SK-N-MC (cell line): ENCODE data around the gene SMG9.

ENCODE experiments used
- DNase-seq: peaks from one replicate; pipeline ENCODE4 v3.0.0-alpha.2; 2011; ENCODE audit warnings: low read depth, low spot score
- H3K27ac ChIP-seq: fragments of 200-600 bp; sonication (generic); 2 replicates; pipeline ENCODE4 v1.5.1; 2016; ENCODE audit warnings: mixed run types
- H3K36me3 ChIP-seq: fragments of 200-600 bp; sonication (generic); 2 replicates; pipeline ENCODE4 v1.6.1; 2017; ENCODE audit warnings: antibody characterized with exemption, low read length, mixed read lengths; ENCODE audit not compliant: insufficient read depth
- H3K4me3 ChIP-seq: fragments of 200-600 bp; sonication (generic); 2 replicates; pipeline ENCODE4 v1.5.1; 2016
- H3K9ac ChIP-seq: fragments of 200-600 bp; sonication (generic); 2 replicates; pipeline ENCODE4 v1.8.0; 2017; ENCODE audit warnings: mixed run types, mixed read lengths; ENCODE audit not compliant: insufficient read length
- H3K9me3 ChIP-seq: fragments of 200-600 bp; sonication (generic); 2 replicates; pipeline ENCODE4 v1.6.1; 2017; ENCODE audit warnings: low read depth, mild to moderate bottlenecking, antibody characterized with exemption, low read length, moderate library complexity, mixed read lengths
- EZH2 ChIP-seq: fragments of 200-600 bp; sonication (generic); IDR thresholded peaks from one replicate; pipeline ENCODE4 v1.6.1; 2017; ENCODE audit warnings: antibody characterized with exemption
- FOXP2 ChIP-seq: optimal IDR thresholded peaks from 2 replicates; pipeline ENCODE3; 2011; ENCODE audit warnings: mild to moderate bottlenecking, moderate library complexity; ENCODE audit not compliant: insufficient read depth; ENCODE audit errors: extremely low read length, control extremely low read depth
- POLR2AphosphoS5 ChIP-seq: IDR thresholded peaks from 2 replicates; pipeline ENCODE4 v1.6.1; 2012; ENCODE audit warnings: mild to moderate bottlenecking, low read depth, low read length, borderline replicate concordance

Gene SMG9

GRCh38 chr19:43719378-43719868, 35.3 kb downstream of the SMG9 start:
- TF ChIP-seq POLR2AphosphoS5 (no peak), EZH2 (no peak), FOXP2 (no peak)
- H3K9ac ChIP-seq: no peak overlapping the region
- H3K27ac ChIP-seq: no peak overlapping the region
- DNase-seq: no peak
- no peak overlapping the region for H3K4me3 ChIP-seq
- H3K9me3 ChIP-seq: no peaks in the 10 kb centered on the region
- H3K36me3 ChIP-seq: no peaks in the 10 kb centered on the region

- Histone ChIP-seq H3K27ac (no peak overlapping the region), H3K36me3 (no peaks in the 10 kb centered on the region), H3K9me3 (no peaks in the 10 kb centered on the region), H3K4me3 (no peak overlapping the region), H3K9ac (no peak overlapping the region)
- TF ChIP-seq POLR2AphosphoS5 (no peak), EZH2 (no peak), FOXP2 (no peak)
- DNase-seq: no peak
Observed at GRCh38 chr19:43718627-43719377, 36.0 kb downstream of the SMG9 start.

- TF ChIP-seq EZH2: no peak
- no peak for TF ChIP-seq POLR2AphosphoS5
- TF ChIP-seq FOXP2: no peak
- no peaks in the 10 kb centered on the region for H3K9me3 ChIP-seq
- no peak within 1 kb of the TSS for H3K9ac ChIP-seq
- H3K4me3 ChIP-seq: no peak within 1 kb of the TSS
- H3K36me3 ChIP-seq: no peaks in the 10 kb centered on the region
- no peak for DNase-seq
- H3K27ac ChIP-seq: no peak within 1 kb of the TSS
Observed at GRCh38 chr19:43715776-43716175, 39.0 kb downstream of the SMG9 start, which contains the start of gene IRGC. IRGC (plus strand) TSS chr19:43716076; CDS start chr19:43718559, 2,483 bp downstream.

- TF ChIP-seq FOXP2: no peak
- no peak for TF ChIP-seq POLR2AphosphoS5
- no peak for TF ChIP-seq EZH2
- DNase-seq: no peak
- Histone ChIP-seq H3K9me3 (peaks cover 3% of the 10 kb centered on the region; the same call in 1 of the 2 replicates), H3K4me3 (no peak overlapping the region), H3K9ac (no peak overlapping the region), H3K27ac (no peak overlapping the region), H3K36me3 (no peaks in the 10 kb centered on the region)
Observed at GRCh38 chr19:43713208-43713607, 41.6 kb downstream of the SMG9 start.

GRCh38 chr19:43711751-43712355, 42.9 kb downstream of the SMG9 start:
- DNase-seq: no peak
- TF ChIP-seq EZH2: no peak
- TF ChIP-seq FOXP2: no peak
- no peak for TF ChIP-seq POLR2AphosphoS5
- Histone ChIP-seq H3K36me3 (no peaks in the 10 kb centered on the region), H3K27ac (no peak overlapping the region), H3K9me3 (peaks cover 3% of the 10 kb centered on the region; the same call in 1 of the 2 replicates), H3K9ac (no peak overlapping the region), H3K4me3 (no peak overlapping the region)

- no peak for TF ChIP-seq FOXP2
- no peak for TF ChIP-seq POLR2AphosphoS5
- no peak for TF ChIP-seq EZH2
- H3K9ac ChIP-seq: no peak overlapping the region
- H3K36me3 ChIP-seq: no peaks in the 10 kb centered on the region
Observed at GRCh38 chr19:43708716-43709115, 46.0 kb downstream of the SMG9 start.

GRCh38 chr19:43707158-43707712, 47.5 kb downstream of the SMG9 start:
- no peak overlapping the region for H3K9ac ChIP-seq
- no peak overlapping the region for H3K27ac ChIP-seq
- H3K4me3 ChIP-seq: no peak overlapping the region
- peaks cover 3% of the 10 kb centered on the region; the same call in 1 of the 2 replicates for H3K9me3 ChIP-seq
- DNase-seq: no peak
- TF ChIP-seq EZH2 (no peak), FOXP2 (no peak), POLR2AphosphoS5 (no peak)
- H3K36me3 ChIP-seq: no peaks in the 10 kb centered on the region

More at GRCh38 chr19:43708716-43709115, 46.0 kb downstream of the SMG9 start:
- Histone ChIP-seq H3K4me3 (no peak overlapping the region), H3K27ac (no peak overlapping the region), H3K9me3 (peaks cover 3% of the 10 kb centered on the region; the same call in 1 of the 2 replicates)
- no peak for DNase-seq

GRCh38 chr19:43705729-43706128, 49.0 kb downstream of the SMG9 start:
- Histone ChIP-seq H3K4me3 (no peak overlapping the region), H3K9me3 (peaks cover 3% of the 10 kb centered on the region; the same call in 1 of the 2 replicates), H3K27ac (no peak overlapping the region), H3K36me3 (no peaks in the 10 kb centered on the region), H3K9ac (no peak overlapping the region)
- TF ChIP-seq EZH2 (no peak), POLR2AphosphoS5 (no peak), FOXP2 (no peak)
- no peak for DNase-seq
